ENCODE results near the gene MARK4.
"Not testable (repeated sequence)": the region's sequence is repeated elsewhere in the genome, so short reads cannot be mapped to it uniquely, and the experiment has no call there.

Gene MARK4

GRCh38 chr19:45243144-45243732 lies 7.8 kb upstream of the MARK4 start:
- no peak for DNase-seq (ENCODE audit: low spot score)

- no peak for DNase-seq (ENCODE audit: low spot score)
Measured at GRCh38 chr19:45244133-45244794, 6.8 kb upstream of the MARK4 start.

DNA sequence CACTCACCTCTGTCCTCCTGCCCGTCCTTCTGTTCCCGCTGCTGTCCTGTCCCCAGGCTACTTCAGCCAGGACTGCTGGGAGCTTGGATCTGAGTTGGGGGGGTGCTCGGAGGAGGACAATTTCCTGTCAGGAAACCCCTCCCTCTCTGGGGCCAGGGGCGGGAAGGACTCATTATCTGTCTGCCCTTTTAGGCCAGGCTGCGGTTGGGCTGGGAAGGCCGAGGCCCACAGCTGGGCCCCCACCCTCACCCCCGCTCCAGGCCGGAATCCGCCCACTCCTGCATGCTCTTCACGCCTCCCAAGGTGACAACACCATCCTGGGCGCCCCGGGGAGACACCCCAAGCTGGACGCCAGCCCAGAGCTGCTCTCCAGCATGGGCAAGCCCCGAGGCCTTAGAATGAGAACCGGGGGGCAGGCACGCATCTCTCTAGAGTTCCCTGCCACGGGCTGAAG lies 5.7 kb upstream of the MARK4 start, which contains the start of gene EXOC3L2:
Gene EXOC3L2, minus strand, starts transcription at position 74 of the 454 bp plus-strand sequence. CDS start 6,362 bp downstream, outside the sequence.
- no peak for DNase-seq (ENCODE audit: low spot score)

- DNase-seq (ENCODE audit: low spot score), result no peak
Measured at GRCh38 chr19:45245826-45246225, 5.2 kb upstream of the MARK4 start.

- DNase-seq (ENCODE audit: low spot score), result no peak
Measured at GRCh38 chr19:45247136-45247535, 3.9 kb upstream of the MARK4 start.

- DNase-seq (ENCODE audit: low spot score), result no peak
Measured at GRCh38 chr19:45249261-45250033, 1.6 kb upstream of the MARK4 start.

- no peak for DNase-seq (ENCODE audit: low spot score)
Measured at GRCh38 chr19:45250216-45250831, 747 bp upstream of the MARK4 start.

DNA sequence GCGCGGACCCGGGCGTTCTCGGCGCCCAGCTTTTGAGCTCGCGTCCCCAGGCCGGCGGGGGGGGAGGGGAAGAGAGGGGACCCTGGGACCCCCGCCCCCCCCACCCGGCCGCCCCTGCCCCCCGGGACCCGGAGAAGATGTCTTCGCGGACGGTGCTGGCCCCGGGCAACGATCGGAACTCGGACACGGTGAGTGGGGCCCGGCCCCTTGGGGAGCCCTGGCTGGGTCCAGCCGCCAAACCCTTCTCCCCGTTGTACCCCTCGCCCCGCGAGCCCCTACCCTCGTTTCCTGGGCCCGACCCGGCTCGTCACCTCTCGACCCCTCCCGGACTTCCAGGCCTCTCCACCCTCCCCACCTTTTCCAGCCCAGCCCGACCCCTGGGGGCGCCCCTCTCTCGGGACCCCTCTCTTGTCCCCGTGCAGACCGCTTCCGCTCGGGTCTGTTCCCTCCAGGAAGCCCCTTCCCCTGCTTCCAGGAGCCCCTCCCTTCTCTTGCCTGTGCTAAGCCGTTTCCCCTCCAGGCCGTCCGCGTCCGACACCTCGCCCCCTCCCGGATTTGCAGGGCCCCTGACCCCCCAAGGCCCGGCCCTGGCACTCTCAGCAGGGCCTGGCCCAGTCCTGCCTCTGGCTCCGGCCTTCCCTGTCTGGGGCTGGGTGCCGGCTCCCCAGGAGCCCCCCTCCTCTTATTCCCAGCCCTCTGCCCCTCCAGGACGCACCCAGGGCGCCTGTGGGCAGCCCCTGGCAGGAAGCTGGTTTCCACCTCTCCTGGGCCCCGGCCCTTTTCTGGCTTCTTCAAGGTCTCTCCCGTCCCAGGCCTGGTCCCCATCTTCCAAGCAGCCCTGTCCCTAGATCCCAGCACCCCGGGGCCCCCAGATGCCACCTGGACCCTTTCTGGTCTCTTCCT lies 632 bp downstream of the MARK4 start:
- DNase-seq (ENCODE audit: low spot score), result no peak

DNA sequence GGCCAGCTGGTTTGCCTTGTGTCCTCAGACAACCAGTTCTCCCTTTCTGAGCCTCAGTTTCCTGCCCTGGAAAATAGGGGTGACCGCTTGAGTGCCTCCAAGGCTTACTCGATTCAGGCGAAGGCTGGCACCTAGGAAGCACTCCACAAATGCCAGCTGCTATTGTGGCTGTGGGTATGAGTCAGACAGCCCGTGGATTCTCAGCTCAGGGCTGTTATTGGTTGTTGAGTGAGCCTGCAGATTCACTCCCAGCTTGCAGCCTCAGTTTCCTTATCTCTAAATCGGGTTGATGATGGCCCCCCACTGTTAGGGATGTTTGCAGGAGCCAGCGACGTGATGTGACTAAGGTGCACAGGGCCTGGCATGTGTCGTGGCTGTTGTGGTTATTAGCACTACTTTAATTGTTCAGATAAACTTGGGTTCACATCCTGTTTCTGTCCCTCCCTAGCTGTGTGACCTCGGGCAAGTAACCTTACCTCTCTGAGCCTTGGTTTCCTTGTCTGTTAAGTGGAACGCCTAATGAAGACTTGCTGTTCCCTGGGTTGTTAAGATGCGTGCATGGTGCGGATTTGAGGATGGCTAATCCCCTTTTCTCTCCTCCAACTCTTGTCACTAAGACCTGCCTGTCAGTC lies 2.4 kb downstream of the MARK4 start:
- no peak for DNase-seq (ENCODE audit: low spot score)

DNA sequence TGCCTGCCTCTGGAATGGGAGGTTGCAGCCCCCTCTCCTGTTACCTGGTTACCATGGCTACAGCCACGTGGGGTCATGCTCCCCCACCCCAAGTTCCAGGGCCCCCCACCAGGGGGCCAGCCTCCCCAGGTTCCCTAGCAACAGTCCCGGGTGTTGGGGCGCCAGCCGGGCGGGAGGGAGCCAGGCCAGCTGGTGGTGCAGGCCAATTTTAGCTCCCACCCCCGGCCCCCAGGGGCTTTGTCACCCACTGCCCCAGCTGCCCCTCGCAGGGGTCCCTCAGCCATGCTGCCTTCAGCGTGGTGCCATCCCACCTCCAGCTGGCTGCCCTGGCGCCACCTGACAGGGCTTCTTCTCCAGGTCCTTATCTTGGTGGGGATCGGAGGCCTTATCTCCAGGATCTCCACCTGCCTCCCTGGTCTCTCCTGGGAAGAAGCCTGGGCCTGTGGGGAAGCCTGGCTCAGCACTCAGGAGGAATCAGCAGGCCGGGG lies 3.0 kb downstream of the MARK4 start:
- DNase-seq (ENCODE audit: low spot score), result no peak

GRCh38 chr19:45255611-45256157 lies 4.6 kb downstream of the MARK4 start:
- no peak for DNase-seq (ENCODE audit: low spot score)

- no peak for DNase-seq (ENCODE audit: low spot score)
Measured at GRCh38 chr19:45256836-45257235, 5.8 kb downstream of the MARK4 start.

GRCh38 chr19:45258862-45259261 lies 7.8 kb downstream of the MARK4 start:
- DNase-seq (ENCODE audit: low spot score), result no peak

DNA sequence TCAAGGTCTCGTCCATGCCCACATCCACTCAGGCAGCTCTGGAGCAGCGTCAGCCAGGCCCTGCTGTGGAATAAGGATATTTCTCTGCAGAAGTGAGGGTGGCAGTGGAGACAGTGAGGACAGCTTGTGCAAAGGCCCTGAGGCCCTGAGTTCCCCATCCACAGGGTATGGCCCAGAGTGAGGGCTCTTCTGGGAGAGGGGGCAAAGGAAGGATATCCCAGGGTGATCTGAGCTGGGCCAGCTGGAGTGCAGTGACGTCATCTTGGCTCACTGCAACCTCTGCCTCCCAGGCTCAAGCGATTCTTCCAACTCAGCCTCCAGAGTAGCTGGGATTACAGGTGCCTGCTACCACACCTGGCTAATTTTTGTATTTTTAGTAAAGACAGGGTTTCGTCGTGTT lies 11.5 kb downstream of the MARK4 start:
- DNase-seq (ENCODE audit: low spot score), result no peak

GRCh38 chr19:45263013-45263412 lies 11.9 kb downstream of the MARK4 start:
- no peak for DNase-seq (ENCODE audit: low spot score)

- no peak for DNase-seq (ENCODE audit: low spot score)
Measured at GRCh38 chr19:45264781-45265317, 13.8 kb downstream of the MARK4 start.

GRCh38 chr19:45265375-45265774 lies 14.3 kb downstream of the MARK4 start:
- DNase-seq (ENCODE audit: low spot score), result no peak

GRCh38 chr19:45267296-45267695 lies 16.2 kb downstream of the MARK4 start:
- no peak for DNase-seq (ENCODE audit: low spot score)

GRCh38 chr19:45269939-45270338 lies 18.9 kb downstream of the MARK4 start:
- DNase-seq (ENCODE audit: low spot score), result not testable (repeated sequence)

- DNase-seq (ENCODE audit: low spot score), result no peak
Measured at GRCh38 chr19:45271098-45271734, 20.1 kb downstream of the MARK4 start.
